CD4-positive, CD25-positive, alpha-beta regulatory T cell (primary cell): ENCODE data around the gene CYP2D6. TPM values are rescaled to one million over a fixed set of nuclear protein-coding genes. Genes with fewer than 3 reads are reported as not detected.

Experiments
- ATAC-seq, 2 donors: fragments of 150-1000 bp; cut with Tn5 transposase; one replicate each; pipeline ENCODE4 v1.10.0; 2021; ENCODE audit warnings: low read depth in 2 of 2, moderate number of reproducible peaks in 2 of 2, moderate library complexity in 1 of 2
- DNase-seq, 3 donors: peaks; one replicate each; pipeline versions ENCODE4 v3.0.0 to v3.0.0-alpha.2; 2012 to 2022; ENCODE audit warnings: mixed read lengths in 1 of 3
- H3K27ac ChIP-seq: one replicate; pipeline ENCODE4 v1.7.0; 2013; ENCODE audit warnings: mild to moderate bottlenecking, low read length; ENCODE audit not compliant: insufficient read depth, poor library complexity, severe bottlenecking
- H3K27me3 ChIP-seq: one replicate; pipeline ENCODE4 v1.7.0; 2013; ENCODE audit warnings: low read length; ENCODE audit not compliant: control insufficient read depth, insufficient read depth
- H3K36me3 ChIP-seq: one replicate; pipeline ENCODE4 v1.7.0; 2013; ENCODE audit warnings: mild to moderate bottlenecking, low read length, moderate library complexity; ENCODE audit not compliant: control insufficient read depth, insufficient read depth
- H3K4me1 ChIP-seq: 2 replicates; pipeline ENCODE4 v1.7.0; 2013; ENCODE audit warnings: mild to moderate bottlenecking, low read length; ENCODE audit not compliant: insufficient read depth, control insufficient read depth, poor library complexity, severe bottlenecking
- H3K4me3 ChIP-seq: one replicate; pipeline ENCODE4 v1.7.0; 2013; ENCODE audit warnings: low read depth, mild to moderate bottlenecking, low read length, moderate library complexity
- H3K9me3 ChIP-seq, 2 experiments: 1 replicate in 1 of 2; 2 replicates in 1 of 2; pipeline ENCODE4 v1.7.0; 2013; ENCODE audit warnings: low read length in 2 of 2, mild to moderate bottlenecking in 1 of 2, moderate library complexity in 1 of 2; ENCODE audit not compliant: control insufficient read depth in 2 of 2
- H3K27ac Mint-ChIP-seq, 3 donors: one replicate each; pipeline ENCODE4 v1.8.0; 2020 to 2022; ENCODE audit warnings: mild to moderate bottlenecking in 3 of 3, mixed read lengths in 3 of 3, moderate library complexity in 2 of 3
- H3K27me3 Mint-ChIP-seq: one replicate; pipeline ENCODE4 v1.8.0; 2022; ENCODE audit warnings: mild to moderate bottlenecking, mixed read lengths
- H3K36me3 Mint-ChIP-seq: one replicate; pipeline ENCODE4 v1.8.0; 2020; ENCODE audit warnings: mixed read lengths
- H3K4me1 Mint-ChIP-seq, 4 donors: one replicate each; pipeline ENCODE4 v1.8.0; 2020 to 2022; ENCODE audit warnings: mixed read lengths in 4 of 4, mild to moderate bottlenecking in 1 of 4
- H3K4me3 Mint-ChIP-seq, 4 donors: one replicate each; pipeline ENCODE4 v1.8.0; 2020 to 2022; ENCODE audit warnings: mild to moderate bottlenecking in 4 of 4, mixed read lengths in 4 of 4, moderate library complexity in 3 of 4
- H3K9me3 Mint-ChIP-seq, 7 donors: one replicate each; pipeline ENCODE4 v1.8.0; 2020 to 2022; ENCODE audit warnings: mixed read lengths in 7 of 7, mild to moderate bottlenecking in 3 of 7, moderate library complexity in 2 of 7
- polyA plus RNA-seq, 4 donors: library from polyadenylated mRNA; unstranded; fragments of 300-500 nt; fragmentation: Illumina TruSeq; gene quantifications; one replicate each; pipeline ENCODE4 v1.2.3, GENCODE V29; 2021
- total RNA-seq: library from RNA; stranded (reverse); gene quantifications from one replicate; pipeline ENCODE4 v1.2.3, GENCODE V29; 2022

Gene CYP2D6
- total and polyA plus RNA-seq, 5 donors from 2014 or later, result 0.17 to 9.0 (median 0.26) TPM; not detected in 2

- Mint-ChIP-seq H3K27me3 (peaks cover 4% of the 10 kb centered on the region), H3K36me3 (peaks cover 43% of the 10 kb centered on the region), H3K9me3 (no peaks in the 10 kb centered on the region), H3K4me1 (peaks cover 16 to 65% (median 35%) of the 10 kb centered on the region in 4 donors), H3K4me3 (peak overlapping the region in 1 of 4 donors; percentile 95), H3K27ac (peak overlapping the region in 1 of 3 donors; percentile 9)
- Histone ChIP-seq H3K4me1 (peaks cover 26% of the 10 kb centered on the region), H3K27me3 (no peaks in the 10 kb centered on the region), H3K9me3 (no peaks in the 10 kb centered on the region), H3K36me3 (peaks cover 46% of the 10 kb centered on the region), H3K27ac (no peak overlapping the region), H3K4me3 (no peak overlapping the region)
- DNase-seq, result no peak
- no peak for ATAC-seq
Measured at GRCh38 chr22:42084874-42085273, 45.7 kb downstream of the CYP2D6 start.

- Mint-ChIP-seq H3K36me3 (peaks cover 37% of the 10 kb centered on the region), H3K4me3 (peak overlapping the region in 1 of 4 donors; percentile 95)
- H3K36me3 ChIP-seq, result peaks cover 46% of the 10 kb centered on the region
Measured at GRCh38 chr22:42083119-42083518, 47.5 kb downstream of the CYP2D6 start.

DNA sequence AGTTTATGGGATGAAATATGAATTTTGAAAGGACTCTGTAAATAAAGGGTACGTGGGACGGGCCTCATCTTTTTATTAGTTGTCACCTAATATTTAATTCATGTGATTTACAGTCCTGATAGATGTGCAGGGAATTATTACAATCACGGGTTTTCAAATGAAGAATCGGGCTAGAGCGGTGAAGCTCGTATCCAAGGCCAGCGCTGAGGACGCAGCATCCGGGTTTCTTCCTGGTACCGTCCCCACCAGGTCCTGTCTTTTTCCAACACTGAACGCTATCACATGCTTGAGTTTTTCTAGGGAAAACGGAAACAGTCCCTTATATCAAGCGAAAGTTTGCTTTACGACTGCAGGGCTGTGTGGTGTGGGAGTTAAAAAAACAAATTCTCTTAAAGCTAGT, 50.3 kb downstream of the CYP2D6 start:
- no peaks in the 10 kb centered on the region for H3K9me3 ChIP-seq
- Mint-ChIP-seq H3K4me1 (peaks cover 6 to 53% (median 25%) of the 10 kb centered on the region in 4 donors), H3K4me3 (peak overlapping the region; percentile 90 to 97 (median 94)), H3K36me3 (peaks cover 26% of the 10 kb centered on the region), H3K9me3 (no peaks in the 10 kb centered on the region), H3K27me3 (peaks cover 7% of the 10 kb centered on the region), H3K27ac (peak overlapping the region; percentile 98 to 99 (median 99))
- H3K27ac ChIP-seq, result peak overlapping the region; percentile 98
- H3K36me3 ChIP-seq, result peaks cover 27% of the 10 kb centered on the region
- peaks cover 26% of the 10 kb centered on the region for H3K4me1 ChIP-seq
- H3K4me3 ChIP-seq, result peak overlapping the region; percentile 99
- ATAC-seq (no peak), DNase-seq (peak in 1 of 3 donors; percentile 42)
- no peaks in the 10 kb centered on the region for H3K27me3 ChIP-seq

More at GRCh38 chr22:42083119-42083518, 47.5 kb downstream of the CYP2D6 start:
- Mint-ChIP-seq H3K27ac (no peak overlapping the region), H3K9me3 (no peaks in the 10 kb centered on the region), H3K4me1 (peaks cover 6 to 66% (median 32%) of the 10 kb centered on the region in 4 donors), H3K27me3 (peaks cover 7% of the 10 kb centered on the region)
- no peak overlapping the region for H3K27ac ChIP-seq
- H3K4me1 ChIP-seq, result peaks cover 27% of the 10 kb centered on the region
- no peaks in the 10 kb centered on the region for H3K9me3 ChIP-seq
- H3K4me3 ChIP-seq, result no peak overlapping the region
- no peak for ATAC-seq
- no peak for DNase-seq
- H3K27me3 ChIP-seq, result no peaks in the 10 kb centered on the region

- peak within 1 kb of the TSS; percentile 98 to 99 (median 99) for H3K27ac Mint-ChIP-seq
- peaks cover 7% of the 10 kb centered on the region for H3K27me3 Mint-ChIP-seq
- no peaks in the 10 kb centered on the region for H3K9me3 ChIP-seq
- H3K27me3 ChIP-seq, result no peaks in the 10 kb centered on the region
- peaks cover 22% of the 10 kb centered on the region for H3K36me3 Mint-ChIP-seq
- peak within 1 kb of the TSS; percentile 90 to 97 (median 94) for H3K4me3 Mint-ChIP-seq
- ATAC-seq (peak; percentile 92), DNase-seq (peak; percentile 98 to 100 (median 100))
- H3K4me1 ChIP-seq, result peaks cover 33% of the 10 kb centered on the region
- peaks cover 6 to 60% (median 30%) of the 10 kb centered on the region in 4 donors for H3K4me1 Mint-ChIP-seq
- peak within 1 kb of the TSS; percentile 98 for H3K27ac ChIP-seq
- peaks cover 20% of the 10 kb centered on the region for H3K36me3 ChIP-seq
- peak within 1 kb of the TSS; percentile 99 for H3K4me3 ChIP-seq
- no peaks in the 10 kb centered on the region for H3K9me3 Mint-ChIP-seq
Measured at GRCh38 chr22:42079319-42080251, 51.0 kb downstream of the CYP2D6 start, which contains the start of gene SMDT1. Gene SMDT1, plus strand, starts transcription at chr22:42079700. Its CDS starts 69 bp downstream, at chr22:42079769.

GRCh38 chr22:42078469-42079318, 51.9 kb downstream of the CYP2D6 start:
- Histone ChIP-seq H3K27ac (peak overlapping the region; percentile 98), H3K4me3 (peak overlapping the region; percentile 68), H3K4me1 (peaks cover 42% of the 10 kb centered on the region), H3K27me3 (no peaks in the 10 kb centered on the region), H3K36me3 (peaks cover 14% of the 10 kb centered on the region), H3K9me3 (no peaks in the 10 kb centered on the region)
- H3K4me3 Mint-ChIP-seq, result peak overlapping the region; percentile 90 to 97 (median 94)
- no peaks in the 10 kb centered on the region for H3K9me3 Mint-ChIP-seq
- DNase-seq (no peak), ATAC-seq (no peak)
- peaks cover 6 to 58% (median 28%) of the 10 kb centered on the region in 4 donors for H3K4me1 Mint-ChIP-seq
- peaks cover 15% of the 10 kb centered on the region for H3K36me3 Mint-ChIP-seq
- peaks cover 7% of the 10 kb centered on the region for H3K27me3 Mint-ChIP-seq
- H3K27ac Mint-ChIP-seq, result peak overlapping the region; percentile 98 to 99 (median 99)

DNA sequence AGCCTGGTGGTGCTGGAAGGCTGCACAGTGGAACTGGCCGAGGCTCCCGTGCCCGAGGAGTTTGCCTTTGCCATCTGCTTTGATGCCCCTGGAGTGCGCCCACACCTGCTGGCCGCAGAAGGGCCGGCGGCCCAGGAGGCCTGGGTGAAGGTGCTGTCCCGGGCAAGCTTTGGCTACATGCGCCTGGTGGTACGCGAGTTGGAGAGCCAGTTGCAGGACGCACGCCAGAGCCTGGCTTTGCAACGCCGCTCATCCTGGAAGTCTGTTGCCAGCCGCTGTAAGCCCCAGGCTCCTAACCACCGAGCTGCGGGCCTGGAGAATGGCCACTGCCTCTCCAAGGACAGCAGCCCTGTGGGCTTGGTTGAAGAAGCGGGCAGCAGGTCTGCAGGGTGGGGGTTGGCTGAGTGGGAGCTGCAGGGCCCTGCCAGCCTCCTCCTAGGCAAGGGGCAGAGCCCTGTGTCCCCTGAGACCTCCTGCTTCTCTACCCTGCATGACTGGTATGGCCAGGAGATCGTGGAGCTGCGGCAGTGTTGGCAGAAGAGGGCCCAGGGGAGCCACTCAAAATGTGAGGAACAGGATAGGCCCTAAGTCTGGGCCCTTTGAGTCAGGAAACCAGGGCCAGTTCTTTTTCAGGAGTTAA, 53.0 kb downstream of the CYP2D6 start:
- peaks cover 7% of the 10 kb centered on the region for H3K27me3 Mint-ChIP-seq
- DNase-seq (no peak), ATAC-seq (no peak)
- Histone ChIP-seq H3K4me1 (peaks cover 44% of the 10 kb centered on the region), H3K36me3 (peaks cover 3% of the 10 kb centered on the region), H3K27me3 (no peaks in the 10 kb centered on the region), H3K27ac (peak overlapping the region; percentile 98), H3K9me3 (no peaks in the 10 kb centered on the region), H3K4me3 (no peak overlapping the region)
- H3K27ac Mint-ChIP-seq, result peak overlapping the region in 2 of 3 donors; percentile 67 to 99
- peaks cover 11% of the 10 kb centered on the region for H3K36me3 Mint-ChIP-seq
- H3K4me1 Mint-ChIP-seq, result peaks cover 6 to 61% (median 30%) of the 10 kb centered on the region in 4 donors
- peak overlapping the region in 1 of 4 donors; percentile 29 for H3K4me3 Mint-ChIP-seq
- H3K9me3 Mint-ChIP-seq, result no peaks in the 10 kb centered on the region
